AG09309 (cell line): ENCODE measurements around the gene EEPD1.

ENCODE experiments used
- DNase-seq: peaks from one replicate; pipeline ENCODE4 v3.0.0-alpha.2; 2010; ENCODE audit warnings: low read depth
- H3K4me3 ChIP-seq: 2 replicates; pipeline ENCODE4 v1.5.1; 2011; ENCODE audit warnings: mild to moderate bottlenecking, low read depth, low read length, moderate library complexity; ENCODE audit not compliant: control insufficient read depth
- CTCF ChIP-seq: IDR thresholded peaks from 2 replicates; pipeline ENCODE4 v1.5.1; 2011; ENCODE audit warnings: mild to moderate bottlenecking, low read depth, low read length, inconsistent platforms; ENCODE audit not compliant: insufficient read depth, control insufficient read depth; ENCODE audit errors: missing control alignments

The EEPD1 gene

GRCh38 chr7:36291387-36292316 is 138.6 kb downstream of the EEPD1 start:
- peak overlapping the region; percentile 25 for H3K4me3 ChIP-seq
- peak; percentile 97 for TF ChIP-seq CTCF
- peak; percentile 49 for DNase-seq

GRCh38 chr7:36295090-36295489 is 142.0 kb downstream of the EEPD1 start:
- H3K4me3 ChIP-seq: no peak overlapping the region
- DNase-seq: no peak
- TF ChIP-seq CTCF: no peak

- TF ChIP-seq CTCF: no peak
- H3K4me3 ChIP-seq: no peak overlapping the region
- no peak for DNase-seq
These were observed 143.2 kb downstream of the EEPD1 start for GRCh38 chr7:36296284-36296683.

GRCh38 chr7:36297364-36298009 is 144.4 kb downstream of the EEPD1 start:
- no peak overlapping the region for H3K4me3 ChIP-seq
- DNase-seq: no peak
- TF ChIP-seq CTCF: no peak

GRCh38 chr7:36298106-36298505 is 145.1 kb downstream of the EEPD1 start:
- no peak for DNase-seq
- TF ChIP-seq CTCF: no peak
- H3K4me3 ChIP-seq: no peak overlapping the region

GRCh38 chr7:36299223-36299774 is 146.2 kb downstream of the EEPD1 start:
- no peak overlapping the region for H3K4me3 ChIP-seq
- DNase-seq: no peak
- TF ChIP-seq CTCF: no peak
